Calu3 (cell line): Measurements from ENCODE around the gene MS4A10. TPM values are rescaled to one million over a fixed set of nuclear protein-coding genes. Genes with fewer than 3 reads are reported as not detected.

ENCODE experiments used
- BruUV-seq: library from RNA; stranded (reverse); fragments of 400-500 nt; replicated peaks from 2 replicates; lab custom pipeline; 2021; lab: Mats Ljungman, UMichigan
- CTCF ChIA-PET: fragments of 300-600 bp; sonication (Branson Sonifier 250); formaldehyde crosslinking; loops from one replicate; lab custom pipeline; 2022; ENCODE audit warnings: antibody characterized with exemption; lab: Charles Lee
- DNase-seq: peaks from one replicate; pipeline ENCODE4 v3.0.0; 2022
- H3K27ac Mint-ChIP-seq: one replicate; pipeline ENCODE4 v1.8.0; 2022; ENCODE audit warnings: mixed read lengths; ENCODE audit not compliant: unreplicated experiment
- H3K27me3 Mint-ChIP-seq: one replicate; pipeline ENCODE4 v1.8.0; 2022; ENCODE audit warnings: mixed read lengths; ENCODE audit not compliant: unreplicated experiment
- H3K36me3 Mint-ChIP-seq: one replicate; pipeline ENCODE4 v1.8.0; 2022; ENCODE audit warnings: mild to moderate bottlenecking, moderate library complexity, mixed read lengths; ENCODE audit not compliant: insufficient read depth, unreplicated experiment
- H3K4me1 Mint-ChIP-seq: one replicate; pipeline ENCODE4 v1.8.0; 2022; ENCODE audit warnings: mild to moderate bottlenecking, low read depth, mixed read lengths; ENCODE audit not compliant: unreplicated experiment
- H3K4me3 Mint-ChIP-seq: one replicate; pipeline ENCODE4 v1.8.0; 2022; ENCODE audit warnings: mild to moderate bottlenecking, low read depth, moderate library complexity, mixed read lengths; ENCODE audit not compliant: unreplicated experiment
- H3K9me3 Mint-ChIP-seq: one replicate; pipeline ENCODE4 v1.8.0; 2022; ENCODE audit warnings: low read depth, mixed read lengths; ENCODE audit not compliant: unreplicated experiment
- intact Hi-C: fragments of 100-400 bp; cut with micrococcal nuclease; formaldehyde crosslinking; loops from one replicate; pipeline ENCODE4 v1.10.0; 2022; ENCODE audit not compliant: unreplicated experiment
- total RNA-seq: library from RNA; stranded (reverse); gene quantifications from 2 replicates; pipeline ENCODE4 v1.2.3, GENCODE V29; 2022
- TF ChIP-seq, protein P1 (sequence below): fragments of 200-600 bp; IDR thresholded peaks from one replicate; pipeline ENCODE4 v1.8.0; 2022; ENCODE audit warnings: antibody characterized with exemption; ENCODE audit not compliant: unreplicated experiment

Gene MS4A10
- total RNA-seq, 1 experiment from 2014 or later: not detected

GRCh38 chr11:60813324-60813723, 28.2 kb downstream of the MS4A10 start:
- Mint-ChIP-seq H3K4me1 (peaks cover 9% of the 10 kb centered on the region), H3K27me3 (peaks cover 54% of the 10 kb centered on the region), H3K36me3 (no peaks in the 10 kb centered on the region), H3K4me3 (no peak overlapping the region), H3K27ac (no peak overlapping the region), H3K9me3 (no peaks in the 10 kb centered on the region)
- no TSS peak for BruUV-seq
- no peak for DNase-seq
- TF ChIP-seq, protein P1, sequence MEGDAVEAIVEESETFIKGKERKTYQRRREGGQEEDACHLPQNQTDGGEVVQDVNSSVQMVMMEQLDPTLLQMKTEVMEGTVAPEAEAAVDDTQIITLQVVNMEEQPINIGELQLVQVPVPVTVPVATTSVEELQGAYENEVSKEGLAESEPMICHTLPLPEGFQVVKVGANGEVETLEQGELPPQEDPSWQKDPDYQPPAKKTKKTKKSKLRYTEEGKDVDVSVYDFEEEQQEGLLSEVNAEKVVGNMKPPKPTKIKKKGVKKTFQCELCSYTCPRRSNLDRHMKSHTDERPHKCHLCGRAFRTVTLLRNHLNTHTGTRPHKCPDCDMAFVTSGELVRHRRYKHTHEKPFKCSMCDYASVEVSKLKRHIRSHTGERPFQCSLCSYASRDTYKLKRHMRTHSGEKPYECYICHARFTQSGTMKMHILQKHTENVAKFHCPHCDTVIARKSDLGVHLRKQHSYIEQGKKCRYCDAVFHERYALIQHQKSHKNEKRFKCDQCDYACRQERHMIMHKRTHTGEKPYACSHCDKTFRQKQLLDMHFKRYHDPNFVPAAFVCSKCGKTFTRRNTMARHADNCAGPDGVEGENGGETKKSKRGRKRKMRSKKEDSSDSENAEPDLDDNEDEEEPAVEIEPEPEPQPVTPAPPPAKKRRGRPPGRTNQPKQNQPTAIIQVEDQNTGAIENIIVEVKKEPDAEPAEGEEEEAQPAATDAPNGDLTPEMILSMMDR: no peak
- CTCF ChIA-PET: no interaction called here
- intact Hi-C loops: no loop called here

GRCh38 chr11:60814112-60814511, 29.0 kb downstream of the MS4A10 start:
- peaks cover 9% of the 10 kb centered on the region for H3K4me1 Mint-ChIP-seq
- no peak overlapping the region for H3K4me3 Mint-ChIP-seq
- DNase-seq: no peak
- TF ChIP-seq, protein P1: no peak
- peaks cover 57% of the 10 kb centered on the region for H3K27me3 Mint-ChIP-seq
- CTCF ChIA-PET: no interaction called here
- H3K27ac Mint-ChIP-seq: no peak overlapping the region
- H3K9me3 Mint-ChIP-seq: no peaks in the 10 kb centered on the region
- no TSS peak for BruUV-seq
- H3K36me3 Mint-ChIP-seq: no peaks in the 10 kb centered on the region
- intact Hi-C loops: no loop called here

GRCh38 chr11:60816590-60817157, 31.5 kb downstream of the MS4A10 start:
- Mint-ChIP-seq H3K36me3 (no peaks in the 10 kb centered on the region), H3K4me3 (no peak overlapping the region), H3K4me1 (no peaks in the 10 kb centered on the region), H3K27ac (no peak overlapping the region), H3K27me3 (peaks cover 53% of the 10 kb centered on the region), H3K9me3 (no peaks in the 10 kb centered on the region)
- no peak for DNase-seq
- intact Hi-C loops: no loop called here
- TF ChIP-seq, protein P1: no peak
- BruUV-seq: no TSS peak
- CTCF ChIA-PET: no interaction called here

DNA sequence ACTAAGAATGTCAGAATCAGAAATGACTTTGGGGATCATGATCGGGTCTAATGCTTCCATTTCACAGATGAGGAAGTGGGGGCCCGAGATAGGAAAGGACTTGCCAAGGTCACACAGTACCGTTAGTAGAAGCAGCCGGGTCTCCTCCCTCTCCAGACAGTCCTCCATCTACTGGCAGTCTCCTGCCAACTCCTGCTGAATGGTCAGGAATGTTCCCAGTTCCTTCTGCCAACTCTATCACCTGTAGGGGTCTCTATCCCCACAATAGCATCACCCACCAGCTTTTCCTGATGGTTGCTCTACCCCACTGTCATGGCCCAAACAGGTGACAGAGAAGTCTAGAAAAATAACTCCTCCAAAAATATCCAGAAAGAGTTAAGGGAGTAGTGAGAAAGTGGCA, 32.9 kb downstream of the MS4A10 start:
- CTCF ChIA-PET: no interaction called here
- no peaks in the 10 kb centered on the region for H3K36me3 Mint-ChIP-seq
- no peak overlapping the region for H3K4me3 Mint-ChIP-seq
- no TSS peak for BruUV-seq
- no peak overlapping the region for H3K27ac Mint-ChIP-seq
- H3K4me1 Mint-ChIP-seq: no peaks in the 10 kb centered on the region
- H3K27me3 Mint-ChIP-seq: peaks cover 39% of the 10 kb centered on the region
- no peaks in the 10 kb centered on the region for H3K9me3 Mint-ChIP-seq
- intact Hi-C loops: no loop called here
- DNase-seq: no peak
- TF ChIP-seq, protein P1: no peak
